GM12878 (cell line): Measurements from ENCODE around the gene BBC3. TPM values are rescaled to one million over a fixed set of nuclear protein-coding genes. Genes with fewer than 3 reads are reported as not detected.

Experiments used
- ATAC-seq: fragments of 200-7000 bp; cut with Tn5 transposase; 3 replicates; pipeline ENCODE4 v1.9.1; 2020; ENCODE audit warnings: mild to moderate bottlenecking, moderate library complexity
- BruUV-seq: library from RNA; stranded (reverse); fragments of 400-500 nt; replicated peaks from 2 replicates; lab custom pipeline; 2021; lab: Mats Ljungman, UMichigan
- CTCF ChIA-PET: fragments of 300-600 bp; sonication (Branson Sonifier 250); formaldehyde crosslinking; extraction: SDS; loops from one replicate; lab custom pipeline; 2021; ENCODE audit warnings: inconsistent platforms; lab: Yijun Ruan, JAX
- POLR2A ChIA-PET: fragments of 350-600 bp; formaldehyde crosslinking; extraction: SDS; loops from one replicate; lab custom pipeline; 2021; ENCODE audit warnings: inconsistent platforms; lab: Charles Lee
- RAD21 ChIA-PET: fragments of 300-600 bp; sonication (Branson Sonifier 250); formaldehyde crosslinking; loops from one replicate; lab custom pipeline; 2023; ENCODE audit warnings: antibody characterized with exemption; ENCODE audit not compliant: unreplicated experiment; lab: Charles Lee
- SMC1A ChIA-PET: fragments of 300-600 bp; sonication (Branson Sonifier 250); formaldehyde crosslinking; loops from one replicate; lab custom pipeline; 2023; ENCODE audit not compliant: unreplicated experiment, uncharacterized antibody; lab: Charles Lee
- DNase-seq: peaks from one replicate; pipeline ENCODE4 v3.0.0-alpha.2; 2011; ENCODE audit warnings: low read depth, low spot score
- FAIRE-seq: peaks from 3 replicates; lab custom pipeline; 2011; peaks lifted over from hg19 to GRCh38; lab: Jason Lieb, UNC
- H2AFZ ChIP-seq: 2 replicates; pipeline ENCODE4 v1.6.0; 2011; ENCODE audit warnings: low read depth, low read length, control low read depth; ENCODE audit not compliant: control insufficient read depth
- H3K27ac ChIP-seq: 2 replicates; pipeline ENCODE4 v1.5.1; 2011; ENCODE audit warnings: control low read depth; ENCODE audit not compliant: control insufficient read depth, insufficient read depth
- H3K27me3 ChIP-seq, 2 experiments: replicated peaks in 1 of 2; 2 replicates each; pipeline versions ENCODE4 v1.6.0 to v1.6.1; 2011; ENCODE audit warnings: low read length in 1 of 2; ENCODE audit not compliant: control insufficient read depth in 2 of 2, insufficient read depth in 2 of 2
- H3K36me3 ChIP-seq, 2 experiments: 2 replicates each; pipeline ENCODE4 v1.5.1; 2011; ENCODE audit warnings: low read length in 1 of 2; ENCODE audit not compliant: control insufficient read depth in 2 of 2, insufficient read depth in 2 of 2
- H3K4me1 ChIP-seq: 2 replicates; pipeline ENCODE4 v1.6.1; 2011; ENCODE audit warnings: mild to moderate bottlenecking, low read length, moderate library complexity, mixed read lengths; ENCODE audit not compliant: control insufficient read depth, insufficient read depth
- H3K4me2 ChIP-seq: 2 replicates; pipeline ENCODE4 v1.6.0; 2011; ENCODE audit warnings: control low read depth; ENCODE audit not compliant: control insufficient read depth, insufficient read depth
- H3K4me3 ChIP-seq: fragments of 200-600 bp; sonication (generic); 2 replicates; pipeline ENCODE4 v1.5.1; 2016
- H3K79me2 ChIP-seq: 2 replicates; pipeline ENCODE4 v1.6.0; 2011; ENCODE audit warnings: low read length; ENCODE audit not compliant: control insufficient read depth, insufficient read depth
- H3K9ac ChIP-seq: 2 replicates; pipeline ENCODE4 v1.8.0; 2011; ENCODE audit warnings: low read length, control low read depth, mixed read lengths; ENCODE audit not compliant: control insufficient read depth, insufficient read depth
- H3K9me3 ChIP-seq: replicated peaks from 3 replicates; pipeline ENCODE4 v1.5.1; 2011; ENCODE audit warnings: mild to moderate bottlenecking, low read length; ENCODE audit not compliant: control insufficient read depth, insufficient read depth
- H4K20me1 ChIP-seq: 2 replicates; pipeline ENCODE4 v1.6.0; 2011; ENCODE audit not compliant: control insufficient read depth, insufficient read depth
- ZBTB33 ChIP-seq: fragments of 450-650 bp; IDR thresholded peaks from 2 replicates; pipeline ENCODE4 v1.6.1; 2017; ENCODE audit warnings: mild to moderate bottlenecking
- ZNF207 ChIP-seq: fragments of 450-650 bp; IDR thresholded peaks from 2 replicates; pipeline ENCODE4 v1.6.1; 2014; ENCODE audit warnings: antibody characterized with exemption, mild to moderate bottlenecking, borderline replicate concordance
- ZNF384 ChIP-seq: IDR thresholded peaks from 2 replicates; pipeline ENCODE4 v1.6.1; 2012; ENCODE audit warnings: low read depth, mild to moderate bottlenecking, low read length, improper control_type of control experiment, borderline replicate concordance
- WGBS: methylation state at CpG from one replicate; pipeline ENCODE4 v1.1.6; 2016; ENCODE audit warnings: low lambda C conversion rate; ENCODE audit not compliant: insufficient replicate concordance, insufficient coverage; ENCODE audit errors: missing lambda C conversion rate; 5-methylcytosine and 5-hydroxymethylcytosine counted together
- in situ Hi-C: fragments of 300-500 bp; cut with MboI; formaldehyde crosslinking; loops from 9 replicates; pipeline ENCODE4 v1.14.3; 2018; ENCODE audit warnings: mixed read lengths
- intact Hi-C: fragments of 100-400 bp; cut with micrococcal nuclease; formaldehyde crosslinking; loops from one replicate; pipeline ENCODE4 v1.14.2; 2022; ENCODE audit not compliant: unreplicated experiment
- polyA plus RNA-seq, 11 experiments: library from polyadenylated mRNA; depleted of rRNA in 4 of 11; unstranded in 6 of 11; stranded (reverse) in 5 of 11; fragments of >200 nt; fragmentation: Nextera tagmentation in 4 of 11; fragmentation: Illumina TruSeq in 1 of 11; extraction: Ambion mirVana in 4 of 11; extraction: Trizol in 1 of 11; gene quantifications; 1 replicate in 1 of 11; 2 replicates in 10 of 11; pipeline versions ENCODE4 v1.2.1 to v1.2.3, GENCODE V29; 2011 to 2016; ENCODE audit warnings: inconsistent platforms in 2 of 11, missing spikeins in 2 of 11, low read depth in 1 of 11
- total RNA-seq, 4 experiments: library from RNA; depleted of rRNA in 3 of 4; stranded (reverse); fragments of >200 nt in 3 of 4; fragmentation: Illumina TruSeq in 1 of 4; extraction: Trizol in 1 of 4; gene quantifications; 2 replicates each; pipeline versions ENCODE4 v1.2.1 to v1.2.3, GENCODE V29; 2013 to 2021

BBC3 gene
- total and polyA plus RNA-seq, 10 of the 15 experiments (the other 5 are each of a cell fraction or from before 2014, with no cell fraction given) = 0.10 to 17.9 (median 7.5) TPM

GRCh38 chr19:47221080-47221841, 9.7 kb downstream of the BBC3 start:
- Histone ChIP-seq H3K27me3 (no peaks in the 10 kb centered on the region), H3K4me2 (no peak overlapping the region), H3K4me3 (no peak overlapping the region), H4K20me1 (no peaks in the 10 kb centered on the region), H3K9ac (no peak overlapping the region), H2AFZ (no peak overlapping the region), H3K9me3 (no peaks in the 10 kb centered on the region), H3K4me1 (peaks cover 5% of the 10 kb centered on the region), H3K36me3 (peaks cover 6 to 8% of the 10 kb centered on the region in 2 experiments), H3K27ac (no peak overlapping the region), H3K79me2 (peaks cover 1% of the 10 kb centered on the region; the same call in 1 of the 2 replicates)
- intact Hi-C loops = no loop called here
- BruUV-seq = no TSS peak
- POLR2A ChIA-PET = no interaction called here
- no peak for DNase-seq
- RAD21 ChIA-PET = no interaction called here
- CTCF ChIA-PET = interaction anchor here (1.5 kb wide), 1 partner anchor 23 kb away, joined by 7 read pairs; no protein-coding TSS in a partner anchor
- ATAC-seq = no peak
- in situ Hi-C loops = no loop called here
- TF ChIP-seq ZNF207 (no peak), ZBTB33 (no peak), ZNF384 (no peak)
- WGBS = 81% methylated on average over 28 of the region's 33 CpGs
- FAIRE-seq = no peak
- SMC1A ChIA-PET = interaction anchor here (0.5 kb wide), 1 partner anchor 40 kb away, joined by 3 read pairs; no protein-coding TSS in a partner anchor
